ENCODE results near the gene ZNF335.
"Not testable (repeated sequence)": the region's sequence is repeated elsewhere in the genome, so short reads cannot be mapped to it uniquely, and the experiment has no call there.

- not testable (repeated sequence) for TF ChIP-seq CTCF, POLR2A (IDR thresholded peaks at IDR 0.05)
Measured at GRCh38 chr20:45995495-45996097, 23.6 kb upstream of the ZNF335 start.

All from right lobe of liver (tissue), 4 donors.